T-helper 2 cell (primary cell): Measurements from ENCODE around the gene TMEM238.
A peak's percentile ranks its signal among the peaks of the same experiment; 100 is the strongest.

Experiments used
- DNase-seq, 5 experiments: peaks; one replicate each; pipeline versions ENCODE4 v3.0.0 to v3.0.0-alpha.2; 2012 to 2022

TMEM238 gene

DNA sequence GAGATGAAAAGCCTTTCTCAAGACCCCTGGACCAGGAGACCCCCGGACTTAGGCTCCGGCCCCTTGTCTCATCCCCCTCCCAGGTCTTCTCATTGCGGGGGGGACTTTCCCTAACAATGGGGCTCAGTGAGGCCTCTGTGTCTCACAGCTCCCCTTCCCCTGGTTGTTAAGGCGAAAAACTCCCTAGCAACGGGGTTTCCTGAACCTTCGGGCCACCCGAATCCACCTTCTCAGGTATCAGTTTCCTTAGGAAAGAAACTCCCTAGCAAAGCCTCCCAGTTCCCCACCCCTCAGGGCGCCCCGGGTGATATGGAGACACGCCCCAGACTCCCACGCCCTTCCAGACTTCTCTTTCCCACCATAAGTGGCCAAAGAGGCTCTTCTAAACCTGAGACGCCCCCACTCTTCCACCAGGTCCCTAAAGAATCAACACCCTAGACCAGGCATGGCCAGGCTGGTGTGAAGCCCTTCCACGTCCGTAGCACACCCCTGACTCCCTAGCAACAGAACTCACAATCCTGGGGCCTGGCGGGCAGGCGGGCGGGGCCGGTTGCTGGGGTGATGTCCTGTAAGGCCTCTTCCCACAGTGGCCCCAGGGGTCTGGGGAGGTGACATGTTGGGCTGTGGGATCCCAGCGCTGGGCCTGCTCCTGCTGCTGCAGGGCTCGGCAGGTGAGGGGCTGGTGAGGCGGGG, 7.7 kb downstream of the TMEM238 start, which contains the start of gene TMEM190:
Gene TMEM190 (plus strand): TSS at position 586 of the 693 bp plus-strand sequence. CDS start 28 bp downstream, at position 614.
- no peak for DNase-seq

DNA sequence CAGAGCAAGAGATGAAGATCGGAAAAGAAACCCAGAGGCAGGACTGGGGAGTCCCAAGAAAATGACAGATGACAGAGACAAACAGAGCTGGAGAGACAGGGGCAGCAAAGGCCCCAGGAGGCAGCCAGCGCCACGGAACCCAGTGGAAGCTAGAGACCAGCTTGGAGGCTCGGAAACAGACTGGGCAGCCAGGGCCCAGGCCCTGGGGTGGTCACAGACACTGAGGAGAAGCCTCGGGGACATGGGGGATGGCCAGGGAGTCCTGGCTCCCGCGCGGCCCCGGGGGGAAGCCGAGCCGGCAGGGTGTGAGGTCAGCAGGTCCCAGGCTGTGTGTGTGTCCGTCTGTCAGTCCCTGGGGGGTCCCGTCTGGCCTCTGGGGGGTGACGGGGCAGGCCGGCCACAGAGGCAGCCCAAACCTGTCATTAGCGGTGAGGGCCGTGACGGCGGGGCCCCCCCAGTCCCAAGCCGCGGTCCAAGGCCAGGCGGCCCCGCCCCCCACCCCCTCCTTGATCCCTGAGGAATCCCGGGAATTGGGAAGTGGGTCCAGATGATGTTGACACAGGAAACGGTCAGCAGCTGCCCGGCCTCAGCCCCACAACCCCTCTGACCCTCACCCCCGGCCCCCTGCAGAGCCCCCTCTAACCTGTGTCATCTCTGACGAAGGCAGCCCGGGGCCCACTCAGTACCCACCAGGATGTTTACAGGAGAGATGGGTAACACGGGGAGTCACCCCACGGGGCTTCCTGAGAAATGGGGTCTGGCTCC, 9.9 kb downstream of the TMEM238 start:
- DNase-seq = no peak

DNA sequence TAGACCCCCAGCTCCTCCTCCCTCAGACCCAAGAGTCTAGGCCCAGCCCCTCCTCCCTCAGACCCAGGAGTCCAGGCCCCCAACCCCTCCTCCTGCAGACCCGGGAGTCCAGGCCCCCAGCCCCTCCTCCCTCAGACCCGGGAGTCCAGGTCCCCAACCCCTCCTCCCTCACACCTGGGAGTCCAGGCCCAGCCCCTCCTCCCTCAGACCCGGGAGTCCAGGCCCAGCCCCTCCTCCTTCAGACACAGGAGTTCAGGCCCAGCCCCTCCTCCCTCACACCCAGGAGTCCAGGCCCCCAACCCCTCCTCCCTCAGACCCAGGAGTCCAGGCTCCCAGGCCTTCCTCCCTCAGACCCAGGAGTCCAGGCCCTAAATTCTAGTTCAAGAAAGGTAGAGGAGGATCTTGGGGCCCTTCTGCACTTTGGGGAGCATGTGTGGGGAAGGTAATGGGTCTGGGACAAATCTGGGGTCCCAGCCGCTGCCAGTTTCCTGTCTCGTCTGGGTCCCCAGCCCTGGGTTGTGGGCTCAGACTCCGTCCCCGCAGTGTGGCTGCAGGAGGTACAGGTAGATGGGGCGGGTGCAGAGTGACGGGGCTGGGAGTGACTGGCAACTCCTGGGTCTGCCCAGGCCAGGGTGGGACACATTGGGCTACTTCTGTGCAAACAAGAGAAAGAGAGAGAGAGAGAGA, 10.6 kb downstream of the TMEM238 start:
- DNase-seq = no peak

DNA sequence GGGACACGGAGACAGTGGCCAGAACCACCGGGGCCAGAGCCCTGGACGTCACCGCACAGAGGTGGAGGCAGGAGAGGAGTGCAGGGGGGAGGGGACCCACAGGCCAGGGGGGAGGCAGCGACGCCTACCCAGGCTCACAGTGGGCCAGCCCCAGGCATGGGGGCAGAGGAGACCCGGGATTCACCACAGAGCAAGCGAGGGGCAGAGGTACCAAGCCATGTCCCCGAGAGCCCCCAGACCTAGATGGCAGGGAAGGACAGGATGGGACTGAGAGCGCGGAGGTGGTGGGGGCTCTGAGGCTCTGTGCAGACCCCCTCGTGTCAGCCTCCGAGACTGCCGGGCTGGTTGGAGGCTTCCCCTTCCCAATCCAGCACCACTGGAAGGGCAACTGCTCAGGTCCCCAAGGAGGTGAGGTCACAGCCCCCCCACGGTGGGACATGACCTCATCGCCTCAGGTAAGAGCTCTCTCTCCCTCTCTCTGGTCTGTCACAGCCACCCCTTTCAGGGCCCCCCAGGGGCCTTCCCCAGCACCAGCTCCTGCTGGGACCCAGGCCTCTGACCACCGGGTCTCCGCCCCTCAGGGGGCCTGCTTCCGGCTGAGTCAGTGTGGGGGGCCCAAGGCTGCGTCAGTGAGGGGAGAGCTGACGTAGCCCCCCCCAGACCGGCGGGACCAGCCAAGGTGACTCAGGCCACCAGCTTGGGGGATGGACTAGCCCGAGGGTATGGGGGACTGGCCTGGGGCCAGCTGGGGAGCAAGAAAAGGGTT, 11.6 kb downstream of the TMEM238 start:
- DNase-seq = no peak

DNA sequence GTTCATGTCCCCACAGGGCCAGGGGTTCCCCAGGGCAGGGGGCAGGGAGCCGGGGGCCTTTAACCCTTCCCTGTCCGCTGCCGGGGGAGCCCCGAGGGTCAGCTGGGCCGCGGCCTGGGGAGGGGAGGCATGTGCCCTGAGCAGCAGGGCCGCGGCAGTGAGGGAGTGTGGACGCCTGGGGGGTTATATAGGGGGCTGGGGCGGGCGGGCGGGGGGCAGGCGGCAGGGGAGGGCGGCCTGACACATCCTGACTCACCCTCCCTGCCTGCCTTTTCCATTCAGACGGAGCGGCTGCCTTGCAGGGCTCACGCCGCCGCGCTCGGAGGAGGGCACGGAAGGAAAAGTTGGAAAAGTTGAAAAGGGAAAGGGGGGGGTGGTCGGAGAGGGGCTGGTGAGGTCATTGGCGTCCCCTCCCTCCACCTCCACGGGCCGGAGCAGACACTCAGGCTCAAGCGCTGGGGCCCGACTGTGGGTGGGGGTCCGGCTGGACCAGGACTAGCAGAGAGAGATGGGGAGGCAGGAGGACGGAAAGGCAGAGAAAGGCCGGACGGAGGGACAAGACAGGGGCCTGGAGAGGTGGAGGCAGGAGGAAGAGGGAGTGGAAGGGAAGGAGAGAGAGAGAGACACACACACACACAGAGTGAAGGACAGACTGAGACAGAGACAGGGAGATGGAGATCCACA, 13.6 kb downstream of the TMEM238 start, which contains the start of gene IL11:
Gene IL11 (minus strand): TSS at position 159 of the 684 bp plus-strand sequence. CDS start 153 bp downstream, at position 6.
- no peak for DNase-seq

DNA sequence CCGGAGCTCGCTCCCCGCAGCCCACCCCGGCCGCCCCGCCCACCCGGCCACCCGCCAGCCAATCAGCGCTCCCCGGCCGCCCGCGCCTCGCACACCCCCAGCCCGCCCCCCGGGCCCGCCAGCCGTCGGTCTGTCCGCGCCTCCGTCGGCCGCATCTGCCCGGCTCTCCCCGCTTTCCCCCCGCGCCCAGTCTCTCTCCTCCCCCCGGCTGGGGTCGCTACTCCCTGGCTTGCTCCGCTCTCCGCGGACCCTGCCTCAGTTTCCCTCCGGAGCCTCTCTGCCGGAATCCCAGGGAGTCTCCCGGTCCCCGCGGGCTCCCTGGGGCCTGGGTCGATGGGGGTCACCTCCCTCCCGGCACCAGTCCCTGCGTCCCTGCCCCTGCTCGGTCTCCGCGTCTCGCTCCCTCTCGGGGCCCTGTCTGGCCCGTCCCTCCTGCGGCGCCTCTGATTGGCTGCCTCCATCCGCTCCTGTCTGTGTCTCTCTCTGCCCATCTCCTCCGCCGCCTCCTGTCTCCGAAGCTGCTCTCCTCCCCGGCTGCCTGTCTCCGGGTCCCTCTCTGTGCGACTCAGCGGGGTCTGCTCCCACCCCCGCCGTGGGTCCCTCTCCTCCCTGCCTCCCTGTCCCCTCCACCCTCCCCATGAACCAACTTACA, 14.3 kb downstream of the TMEM238 start:
- peak in 1 of 5 experiments; percentile 39 for DNase-seq

DNA sequence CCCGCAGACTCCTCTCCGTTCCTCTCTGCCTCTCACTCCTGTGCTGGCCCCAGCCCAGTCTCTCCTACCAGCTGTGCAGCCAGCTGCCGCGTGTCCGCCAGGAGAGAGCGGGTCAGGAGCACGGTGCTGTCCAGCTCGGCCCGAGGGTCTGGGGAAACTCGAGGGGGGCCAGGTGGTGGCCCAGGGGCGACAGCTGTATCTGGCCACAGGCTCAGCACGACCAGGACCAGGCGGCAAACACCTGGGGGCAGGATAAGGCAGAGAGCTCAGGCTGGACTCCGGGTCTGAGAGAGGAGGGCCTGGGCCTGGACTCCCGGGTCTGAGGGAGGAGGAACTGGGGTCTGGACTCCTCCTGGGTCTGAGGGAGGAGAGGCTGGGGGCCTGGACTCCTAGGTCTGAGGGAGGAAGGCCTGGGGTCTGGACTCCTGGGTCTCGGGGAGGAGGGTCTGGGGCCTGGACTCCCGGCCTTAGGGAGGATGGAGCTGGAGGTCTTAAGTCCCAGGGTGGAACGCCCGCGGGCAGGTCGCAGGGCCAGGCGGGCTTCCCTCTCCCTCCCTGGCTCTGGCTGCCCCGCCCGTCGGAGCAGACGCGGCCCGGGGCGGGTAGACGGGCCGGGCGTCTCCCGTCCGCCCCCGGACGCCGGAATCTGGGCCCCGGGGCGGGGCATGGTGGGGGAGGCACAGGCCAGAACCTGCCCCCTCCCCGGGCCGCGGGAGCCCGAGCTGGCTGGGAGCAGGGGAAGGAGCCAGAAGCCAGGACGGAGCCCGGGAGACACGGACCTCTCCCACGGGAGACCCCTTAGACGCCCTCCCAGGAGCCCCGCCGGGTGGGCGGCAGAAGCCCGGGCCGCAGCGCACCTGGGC, 15.2 kb downstream of the TMEM238 start:
- no peak for DNase-seq

DNA sequence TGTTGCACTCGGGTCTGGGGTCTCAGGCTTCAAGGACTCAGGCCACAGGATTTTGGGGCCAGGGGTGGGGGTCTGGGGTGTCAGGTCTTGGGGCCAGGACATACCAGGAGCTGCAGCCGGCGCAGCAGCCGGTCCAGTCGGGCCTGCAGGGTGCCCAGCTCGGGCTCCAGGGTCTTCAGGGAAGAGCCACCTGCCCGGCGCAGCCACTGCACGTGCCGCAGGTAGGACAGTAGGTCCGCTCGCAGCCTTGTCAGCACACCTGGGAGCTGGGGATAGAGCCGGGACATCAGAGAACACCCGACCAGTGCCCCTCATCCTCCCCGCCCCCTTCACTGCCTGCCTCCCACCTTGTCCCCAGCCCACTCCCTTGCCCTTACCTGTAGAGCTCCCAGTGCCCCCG, 16.0 kb downstream of the TMEM238 start:
- DNase-seq = no peak

DNA sequence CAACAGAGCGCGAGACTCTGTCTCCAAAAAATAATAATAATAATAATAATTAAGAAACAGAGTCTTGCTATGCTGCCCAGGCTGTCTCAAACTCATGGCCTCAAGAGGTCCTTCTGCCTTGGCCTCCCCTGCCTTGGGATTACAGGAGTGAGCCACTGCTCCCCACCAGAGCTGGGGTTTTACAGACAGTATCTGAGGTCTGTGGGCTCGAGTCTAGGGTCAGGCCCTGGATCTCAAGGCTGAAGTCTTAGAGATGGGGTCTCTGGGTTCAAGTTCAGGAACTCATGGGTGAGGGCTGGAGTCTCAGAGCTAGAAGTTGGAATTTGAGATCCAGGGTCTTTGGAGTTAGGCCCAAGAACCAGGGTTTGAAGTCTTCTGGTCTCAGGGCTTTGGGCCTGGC, 17.3 kb downstream of the TMEM238 start:
- DNase-seq = no peak

DNA sequence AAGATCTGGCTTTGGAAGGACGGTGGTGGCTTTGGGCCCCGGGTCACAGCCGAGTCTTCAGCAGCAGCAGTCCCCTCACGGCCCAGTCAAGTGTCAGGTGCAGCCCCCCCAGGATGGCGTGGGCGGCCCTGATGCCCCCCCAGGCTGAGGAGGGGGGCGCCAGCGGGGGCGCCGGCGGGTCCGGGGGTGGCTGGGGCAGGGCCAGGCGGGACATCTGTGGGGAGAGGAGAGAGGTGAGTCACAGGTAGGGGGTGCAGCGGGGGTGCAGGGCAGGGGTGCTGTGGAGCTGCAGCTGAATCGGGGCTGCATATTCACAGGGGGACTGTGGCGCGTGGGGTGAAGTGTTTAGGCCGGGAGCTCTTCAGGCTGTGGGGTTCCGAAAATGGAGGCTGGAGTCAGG, 18.1 kb downstream of the TMEM238 start:
- DNase-seq = no peak

DNA sequence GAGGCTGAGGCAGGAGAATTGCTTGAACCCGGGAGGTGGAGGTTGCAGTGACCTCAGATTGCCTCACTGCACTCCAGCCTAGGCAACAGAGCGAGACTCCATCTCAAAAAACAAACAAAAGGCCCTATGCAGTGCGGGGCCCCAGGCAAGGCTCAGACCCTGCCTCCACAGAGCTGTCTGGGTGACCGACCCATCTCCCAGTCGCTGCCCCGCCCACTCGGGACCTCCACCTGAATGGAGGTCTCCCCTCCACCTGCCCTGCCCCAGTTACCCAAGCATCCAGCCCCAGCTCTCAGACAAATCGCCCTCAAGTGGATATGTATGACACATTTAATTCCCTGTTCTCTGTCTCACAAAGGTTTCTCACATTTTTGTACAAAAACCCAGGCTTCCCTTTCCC, 18.8 kb downstream of the TMEM238 start:
- DNase-seq = no peak

DNA sequence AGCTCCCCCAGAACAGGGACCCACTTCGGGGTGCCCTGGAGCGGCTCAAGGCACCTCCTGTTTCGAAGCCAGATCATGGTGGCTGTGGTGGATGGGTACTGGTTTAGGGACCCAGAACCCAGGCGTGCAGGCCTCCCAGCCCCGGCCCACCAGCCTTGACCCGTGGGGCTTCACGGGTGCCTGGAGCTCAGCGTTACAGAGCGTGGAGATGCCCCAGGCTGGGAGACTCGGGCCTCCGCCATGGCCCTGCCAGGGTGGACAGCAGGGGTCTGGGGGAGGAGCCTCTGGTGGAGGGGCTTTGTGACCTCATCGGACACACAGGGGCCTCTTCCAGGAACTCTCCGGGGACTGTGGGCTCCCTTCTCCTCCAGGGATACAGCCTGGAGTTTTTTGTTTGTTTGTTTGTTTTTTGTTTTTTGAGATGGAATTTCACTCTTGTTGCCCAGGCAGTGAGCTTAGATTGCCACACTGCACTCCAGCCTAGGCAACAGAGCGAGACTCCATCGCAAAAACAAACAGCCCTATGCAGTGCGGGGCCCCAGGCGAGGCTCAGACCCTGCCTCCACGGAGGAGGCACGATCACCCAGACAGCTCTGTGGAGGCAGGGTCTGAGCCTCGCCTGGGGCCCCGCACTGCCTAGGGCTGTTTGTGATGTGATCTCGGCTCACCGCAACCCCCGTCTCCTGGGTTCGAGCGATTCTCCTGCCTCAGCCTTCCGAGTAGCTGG, 20.9 kb downstream of the TMEM238 start, which contains the start of gene GARIN5B:
Gene GARIN5B (minus strand): TSS at position 271 of the 727 bp plus-strand sequence. CDS start 194 bp downstream, at position 77.
- no peak for DNase-seq

DNA sequence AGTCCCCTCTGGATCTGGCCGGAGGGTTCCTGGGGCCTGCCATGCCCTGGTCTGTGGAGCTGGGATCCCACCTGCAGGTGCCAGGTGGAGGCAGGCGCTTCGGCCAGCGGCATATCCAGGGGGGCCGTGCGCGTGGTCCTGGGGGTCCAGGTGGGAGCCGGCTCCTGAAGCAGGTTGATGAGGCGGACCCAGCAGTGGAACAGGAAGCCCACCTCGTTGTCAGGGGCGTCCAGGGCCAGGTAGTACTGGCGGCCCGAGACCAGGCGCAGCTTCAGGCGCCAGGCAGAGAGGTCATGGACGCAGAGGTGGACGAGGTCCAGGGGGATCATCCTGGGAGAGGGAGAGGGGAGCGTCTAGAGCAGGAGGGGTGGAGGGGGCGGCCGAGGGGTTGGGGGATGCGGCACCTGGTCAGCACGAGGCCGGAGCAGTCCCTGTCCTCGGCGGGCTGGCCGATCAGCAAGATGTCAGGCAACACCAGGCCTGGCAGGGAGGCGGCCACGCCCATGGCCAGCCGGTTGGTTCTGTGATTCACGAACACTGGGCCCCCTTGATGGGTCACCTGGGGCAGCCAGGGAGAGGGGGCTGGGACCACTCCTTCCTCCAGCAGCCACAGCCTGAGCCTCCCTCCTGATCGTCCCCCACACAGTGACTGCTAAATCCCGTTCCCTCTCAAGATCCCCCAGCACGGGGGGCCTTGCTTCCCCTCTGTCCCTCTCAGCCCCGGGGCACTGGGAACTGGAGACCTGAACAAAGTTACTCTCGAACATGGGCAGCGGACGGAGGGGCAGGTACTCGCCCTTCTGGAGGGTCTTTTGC, 21.7 kb downstream of the TMEM238 start:
- DNase-seq = no peak

DNA sequence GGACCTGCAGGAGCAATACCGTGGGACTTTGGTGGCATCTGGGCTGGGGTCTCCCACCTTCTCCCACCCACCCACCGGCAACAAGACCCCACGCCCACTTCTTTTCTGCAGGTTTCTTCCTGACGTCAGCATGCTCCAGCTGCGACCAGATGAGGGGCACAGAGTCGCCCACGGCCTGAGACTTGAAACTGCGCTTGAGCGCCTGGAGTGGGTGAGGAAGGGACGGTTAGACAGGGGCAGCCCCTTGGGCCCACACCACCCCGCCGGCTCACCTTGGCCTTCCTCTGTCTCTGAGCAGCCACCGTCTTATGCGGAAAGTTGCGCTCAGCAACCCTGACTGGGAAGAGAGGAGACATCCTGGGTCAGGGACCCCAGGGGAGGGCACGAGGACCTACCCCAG, 23.2 kb downstream of the TMEM238 start:
- no peak for DNase-seq

DNA sequence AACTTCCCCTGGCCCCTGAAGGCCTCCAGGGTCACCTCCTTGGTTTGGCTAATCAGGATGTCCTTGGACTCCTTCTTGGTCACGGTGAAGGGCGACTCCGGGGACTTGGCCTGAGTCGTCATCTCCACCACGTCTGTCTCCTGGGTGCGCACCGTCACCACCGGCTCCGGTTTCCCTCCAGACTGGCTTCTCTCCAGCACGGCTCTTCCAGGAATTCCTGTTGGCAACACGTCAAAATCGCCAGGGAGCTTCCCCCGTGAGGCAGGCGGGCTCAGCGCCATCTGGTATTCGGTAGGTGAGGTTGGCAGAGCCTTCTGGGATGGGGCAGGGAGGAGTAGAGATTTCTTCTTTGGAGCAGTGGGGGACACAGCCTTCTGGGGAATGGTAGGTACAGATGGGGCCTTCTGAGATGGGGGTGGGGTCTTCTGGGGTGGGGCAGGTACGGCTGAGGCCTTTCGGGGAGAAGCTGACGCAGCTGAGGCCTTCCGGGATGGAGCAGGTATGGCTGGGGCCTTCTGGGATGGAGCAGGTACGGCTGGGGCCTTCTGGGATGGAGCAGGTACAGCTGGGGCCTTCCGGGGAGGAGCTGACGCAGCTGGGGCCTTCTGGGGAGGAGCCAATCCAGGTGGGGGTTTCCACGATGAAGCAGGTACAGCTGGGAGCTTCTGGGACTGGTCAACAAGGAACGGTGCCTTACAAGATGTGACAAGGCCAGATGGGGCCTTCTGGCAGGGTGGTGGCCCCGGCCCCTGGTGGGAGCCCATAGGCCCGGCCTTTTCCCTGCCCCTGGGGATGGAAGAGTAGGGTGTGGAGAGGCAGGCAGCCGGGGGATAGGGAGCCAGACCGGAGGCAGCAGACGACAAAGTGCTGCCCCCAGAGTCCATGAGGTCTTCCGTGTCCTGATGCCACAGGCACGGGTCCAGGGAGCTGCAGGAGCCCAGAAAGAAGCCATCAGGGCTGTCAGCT, 24.9 kb downstream of the TMEM238 start:
- DNase-seq = no peak

DNA sequence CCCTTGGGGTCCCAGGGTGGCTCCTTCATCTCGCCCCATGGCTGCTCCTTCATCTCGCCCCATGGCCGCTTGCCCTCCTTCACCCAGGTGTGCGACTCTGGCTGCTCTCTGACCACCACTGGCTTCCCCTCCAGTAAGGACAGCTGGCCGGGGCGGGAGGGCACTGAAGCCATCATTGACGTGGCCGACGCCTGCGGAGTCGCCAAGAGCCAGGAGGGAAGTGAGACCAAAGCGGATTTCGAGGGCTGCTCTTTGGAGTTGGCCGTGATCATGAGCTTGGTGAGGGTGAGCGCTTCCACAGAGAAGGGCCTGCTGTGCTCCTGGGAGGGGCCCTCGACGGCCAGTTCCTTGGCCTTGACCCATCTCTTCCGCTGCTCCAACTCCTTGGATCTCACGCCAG, 25.6 kb downstream of the TMEM238 start:
- DNase-seq = no peak

DNA sequence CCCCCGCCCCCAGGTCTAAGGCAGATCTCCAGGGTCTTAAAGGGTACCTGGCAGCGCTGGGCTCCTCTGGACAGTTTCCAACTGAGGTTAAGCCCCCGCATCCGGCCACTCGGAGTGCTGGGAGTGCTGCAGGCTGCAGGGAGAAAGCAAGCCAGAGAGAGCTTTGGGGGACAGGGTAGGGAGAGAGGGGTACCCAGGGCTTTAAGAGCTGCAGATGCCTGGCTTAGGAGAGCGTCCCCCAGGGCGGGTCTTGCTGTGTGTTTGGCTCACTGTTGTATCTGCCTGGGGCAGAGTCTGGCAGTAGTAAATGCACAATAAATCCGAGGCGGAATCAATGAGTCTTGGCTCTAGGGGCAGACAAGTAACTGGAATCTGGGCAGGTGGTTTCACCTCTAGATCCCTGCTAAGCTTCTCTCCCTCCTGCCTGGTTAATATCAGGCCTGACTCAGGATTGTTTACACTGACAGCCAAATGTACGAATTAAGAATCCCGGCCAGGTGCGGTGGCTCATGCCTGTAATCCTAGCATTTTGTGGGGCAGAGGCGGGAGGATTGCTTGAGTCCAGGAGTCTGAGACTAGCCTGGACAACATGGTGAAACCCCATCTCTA, 28.8 kb downstream of the TMEM238 start:
- no peak for DNase-seq
